ENCODE data around the gene LTBR.

GRCh38 chr12:6378709-6379472 is 5.1 kb upstream of the LTBR start:
- TF ChIP-seq CTCF (IDR thresholded peaks at IDR 0.05; ENCODE audit: extremely low read depth in 1 of 2, insufficient read depth in 1 of 2, low read depth in 1 of 2, low read length in 2 of 2) (no peak), POLR2A (IDR thresholded peaks at IDR 0.05; ENCODE audit: low read depth, low read length) (no peak), MAX (IDR thresholded peaks at IDR 0.05; ENCODE audit: insufficient read depth, insufficient read length) (no peak), EZH2 (IDR thresholded peaks at IDR 0.05; ENCODE audit: borderline replicate concordance, low read depth, low read length, severe bottlenecking) (no peak)

Measured in endothelial cell of umbilical vein (primary cell).